Ishikawa (cell line): ENCODE results near the gene CELA3A.

Source experiments
- CEBPB ChIP-seq: IDR thresholded peaks from 2 replicates; pipeline ENCODE4 v1.6.1; 2012
- EGR1 ChIP-seq: IDR thresholded peaks from 2 replicates; pipeline ENCODE4 v1.6.1; 2012
- EP300 ChIP-seq: IDR thresholded peaks from 2 replicates; pipeline ENCODE4 v1.6.1; 2012; ENCODE audit warnings: borderline replicate concordance
- FOXM1 ChIP-seq: IDR thresholded peaks from 2 replicates; pipeline ENCODE4 v1.6.1; 2012; ENCODE audit warnings: low read depth, borderline replicate concordance
- NFIC ChIP-seq: IDR thresholded peaks from 2 replicates; pipeline ENCODE4 v1.6.1; 2012
- TAF1 ChIP-seq: IDR thresholded peaks from 2 replicates; pipeline ENCODE4 v1.6.1; 2012; ENCODE audit warnings: low read depth, mild to moderate bottlenecking
- ZBTB7A ChIP-seq: IDR thresholded peaks from 2 replicates; pipeline ENCODE4 v1.6.1; 2012; ENCODE audit warnings: low read depth

GRCh38 chr1:22030057-22030456, 28.6 kb downstream of the CELA3A start:
- no peak for TF ChIP-seq FOXM1
- TF ChIP-seq NFIC: no peak
- TF ChIP-seq ZBTB7A: no peak
- TF ChIP-seq CEBPB: no peak
- no peak for TF ChIP-seq EP300
- no peak for TF ChIP-seq EGR1
- TF ChIP-seq TAF1: no peak
